HG02885 (cell line): ENCODE results near the gene MGP.

Source experiments
- ATAC-seq: cut with Tn5 transposase; IDR thresholded peaks from one replicate; pipeline ENCODE4 v1.9.1; 2021; ENCODE audit warnings: mild to moderate bottlenecking; ENCODE audit not compliant: unreplicated experiment, poor library complexity

MGP gene

GRCh38 chr12:14904854-14905253 lies 19.2 kb upstream of the MGP start:
- ATAC-seq = no peak

GRCh38 chr12:14903386-14904098 lies 17.9 kb upstream of the MGP start:
- ATAC-seq = no peak

GRCh38 chr12:14902465-14902864 lies 16.8 kb upstream of the MGP start:
- ATAC-seq = no peak

GRCh38 chr12:14901228-14901562 lies 15.5 kb upstream of the MGP start:
- no peak for ATAC-seq

- no peak for ATAC-seq
Measured at GRCh38 chr12:14900521-14901227, 15.0 kb upstream of the MGP start.

- ATAC-seq = no peak
Measured at GRCh38 chr12:14896521-14897169, 11.0 kb upstream of the MGP start.

- no peak for ATAC-seq
Measured at GRCh38 chr12:14893506-14894250, 8.0 kb upstream of the MGP start.

- no peak for ATAC-seq
Measured at GRCh38 chr12:14892726-14893505, 7.3 kb upstream of the MGP start.

- no peak for ATAC-seq
Measured at GRCh38 chr12:14890701-14891100, 5.0 kb upstream of the MGP start.

GRCh38 chr12:14886271-14886670 lies 617 bp upstream of the MGP start:
- no peak for ATAC-seq

GRCh38 chr12:14884458-14884878 lies 1.2 kb downstream of the MGP start:
- ATAC-seq = peak; percentile 96

GRCh38 chr12:14883686-14884085 lies 2.0 kb downstream of the MGP start:
- no peak for ATAC-seq

- ATAC-seq = no peak
Measured at GRCh38 chr12:14880890-14881453, 4.7 kb downstream of the MGP start.

GRCh38 chr12:14879222-14879933 lies 6.3 kb downstream of the MGP start:
- ATAC-seq = no peak

GRCh38 chr12:14878488-14878887 lies 7.2 kb downstream of the MGP start:
- ATAC-seq = no peak

- no peak for ATAC-seq
Measured at GRCh38 chr12:14876833-14877232, 8.8 kb downstream of the MGP start.

- ATAC-seq = no peak
Measured at GRCh38 chr12:14874882-14875281, 10.8 kb downstream of the MGP start.

GRCh38 chr12:14873440-14874185 lies 12.0 kb downstream of the MGP start:
- ATAC-seq = no peak

- ATAC-seq = no peak
Measured at GRCh38 chr12:14871886-14872285, 13.8 kb downstream of the MGP start.
